NCI-H128 (cell line): ENCODE results near the gene PLD4.
"Not testable (repeated sequence)": the region's sequence is repeated elsewhere in the genome, so short reads cannot be mapped to it uniquely, and the experiment has no call there.

Source experiments
- DNase-seq: peaks from one replicate; lab custom pipeline; 2025; ENCODE audit not compliant: unreplicated experiment; lab: John Stamatoyannopoulos, UW

Gene PLD4

GRCh38 chr14:104939666-104940410, 15.2 kb downstream of the PLD4 start:
- no peak for DNase-seq

DNA sequence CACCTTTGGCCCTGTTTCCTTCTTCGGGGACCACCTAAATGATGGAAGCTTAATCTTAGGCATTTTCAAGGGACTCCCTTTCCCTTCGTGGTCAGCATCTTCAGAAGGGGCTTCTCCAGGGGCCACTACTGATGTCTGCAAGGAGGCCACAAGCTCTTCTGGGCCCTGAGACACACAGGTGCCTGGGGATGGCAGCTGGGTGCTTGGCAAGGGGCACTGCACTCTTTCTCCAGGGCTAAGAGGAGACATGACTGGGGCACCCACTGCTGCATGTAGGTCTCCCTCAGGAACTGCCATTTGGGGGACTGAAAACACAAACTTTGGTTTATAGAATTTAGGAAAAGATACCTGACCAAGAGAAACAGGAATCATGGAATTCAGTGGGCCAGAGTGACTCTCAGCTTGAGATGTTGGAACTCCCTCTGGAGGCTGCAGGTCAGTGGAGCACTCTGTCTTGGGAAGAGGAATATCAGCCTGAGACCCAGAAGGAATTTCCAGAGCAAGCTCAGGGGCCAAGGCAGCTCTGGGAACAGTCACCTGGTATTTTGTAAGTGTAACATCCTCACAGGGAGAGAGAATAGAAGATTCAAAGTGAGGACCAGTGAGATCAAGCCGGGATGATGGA, 16.0 kb downstream of the PLD4 start:
- no peak for DNase-seq

GRCh38 chr14:104941508-104942365, 17.1 kb downstream of the PLD4 start:
- no peak for DNase-seq

GRCh38 chr14:104942586-104942985, 17.9 kb downstream of the PLD4 start:
- no peak for DNase-seq

DNA sequence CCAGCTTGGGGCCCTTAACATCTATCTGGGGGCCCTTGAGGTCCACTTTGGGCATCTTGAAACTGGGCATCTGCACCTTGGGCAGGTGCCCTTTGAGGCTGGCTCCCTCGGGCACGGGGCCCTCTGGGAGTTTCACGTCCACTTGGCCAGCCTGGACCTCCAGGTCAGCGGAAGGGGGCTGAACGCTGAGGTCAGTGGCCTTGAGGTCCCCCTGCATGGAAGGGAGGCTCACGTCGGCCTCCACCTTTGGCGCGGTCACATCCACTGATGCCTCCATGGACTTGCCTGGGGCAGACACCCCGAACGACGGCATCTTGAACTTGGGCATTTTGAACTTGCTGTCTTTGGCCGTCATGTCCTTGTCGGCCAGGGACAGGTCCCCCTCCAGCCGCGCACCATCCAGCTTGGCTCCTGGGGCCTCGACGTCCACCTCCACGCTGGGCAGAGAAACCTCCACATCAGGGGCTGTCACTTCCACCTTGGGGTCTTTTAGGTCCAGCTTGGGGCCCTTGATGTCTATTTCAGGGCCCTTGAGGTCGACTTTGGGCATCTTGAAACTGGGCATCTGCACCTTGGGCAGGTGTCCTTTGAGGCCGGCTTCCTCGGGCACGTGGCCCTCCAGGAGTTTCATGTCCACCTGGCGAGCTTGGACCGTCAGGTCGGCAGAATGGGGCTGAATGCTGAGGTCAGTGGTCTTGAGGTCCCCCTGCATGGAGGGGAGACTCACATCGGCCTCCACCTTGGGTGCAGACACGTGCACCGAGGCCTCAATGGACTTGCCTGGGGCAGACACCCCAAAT, 18.7 kb downstream of the PLD4 start:
- DNase-seq: not testable (repeated sequence)

GRCh38 chr14:104944016-104944308, 19.3 kb downstream of the PLD4 start:
- DNase-seq: not testable (repeated sequence)

- not testable (repeated sequence) for DNase-seq
These were observed 19.9 kb downstream of the PLD4 start for GRCh38 chr14:104944436-104945205.

DNA sequence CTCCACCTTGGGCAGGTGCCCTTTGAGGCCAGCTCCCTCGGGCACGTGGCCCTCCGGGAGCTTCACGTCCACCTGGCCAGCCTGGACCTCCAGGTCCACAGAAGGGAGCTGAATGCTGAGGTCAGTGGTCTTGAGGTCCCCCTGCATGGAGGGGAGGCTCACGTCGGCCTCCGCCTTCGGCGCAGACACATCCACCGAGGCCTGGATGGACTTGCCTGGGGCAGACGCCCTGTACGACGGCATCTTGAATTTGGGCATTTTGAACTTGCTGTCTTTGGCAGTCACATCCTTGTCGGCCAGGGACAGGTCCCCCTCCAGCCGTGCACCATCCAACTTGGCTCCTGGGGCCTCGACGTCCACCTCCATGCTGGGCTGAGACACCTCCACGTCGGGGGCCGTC, 20.6 kb downstream of the PLD4 start:
- DNase-seq: not testable (repeated sequence)

DNA sequence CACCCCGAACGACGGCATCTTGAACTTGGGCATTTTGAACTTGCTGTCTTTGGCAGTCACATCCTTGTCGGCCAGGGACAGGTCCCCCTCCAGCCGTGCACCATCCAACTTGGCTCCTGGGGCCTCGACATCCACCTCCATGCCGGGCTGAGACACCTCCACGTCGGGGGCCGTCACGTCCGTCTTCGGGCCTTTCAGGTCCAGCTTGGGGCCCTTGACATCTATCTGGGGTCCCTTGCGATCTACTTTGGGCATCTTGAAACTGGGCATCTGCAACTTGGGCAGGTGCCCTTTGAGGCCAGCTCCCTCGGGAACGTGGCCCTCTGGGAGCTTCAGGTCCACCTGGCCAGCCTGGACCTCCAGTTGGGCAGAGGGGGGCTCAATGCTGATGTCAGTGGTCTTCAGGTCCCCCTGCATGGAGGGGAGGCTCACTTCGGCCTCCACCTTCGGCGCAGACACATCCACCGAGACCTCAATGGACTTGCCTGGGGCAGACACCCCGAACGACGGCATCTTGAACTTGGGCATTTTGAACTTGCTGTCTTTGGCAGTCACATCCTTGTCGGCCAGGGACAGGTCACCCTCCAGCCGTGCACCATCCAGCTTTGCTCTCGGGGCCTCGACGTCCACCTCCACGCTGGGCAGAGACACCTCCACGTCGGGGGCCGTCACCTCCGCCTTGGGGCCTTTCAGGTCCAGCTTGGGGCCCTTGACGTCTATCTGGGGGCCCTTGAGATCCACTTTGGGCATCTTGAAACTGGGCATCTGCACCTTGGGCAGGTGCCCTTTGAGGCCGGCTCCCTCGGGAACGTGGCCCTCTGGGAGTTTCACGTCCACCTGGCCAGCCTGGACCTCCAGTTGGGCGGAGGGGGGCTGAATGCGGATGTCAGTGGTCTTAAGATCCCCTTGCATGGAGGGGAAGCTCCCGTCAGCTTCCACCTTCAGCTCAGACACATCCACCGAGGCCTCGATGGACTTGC, 21.6 kb downstream of the PLD4 start:
- not testable (repeated sequence) for DNase-seq

DNA sequence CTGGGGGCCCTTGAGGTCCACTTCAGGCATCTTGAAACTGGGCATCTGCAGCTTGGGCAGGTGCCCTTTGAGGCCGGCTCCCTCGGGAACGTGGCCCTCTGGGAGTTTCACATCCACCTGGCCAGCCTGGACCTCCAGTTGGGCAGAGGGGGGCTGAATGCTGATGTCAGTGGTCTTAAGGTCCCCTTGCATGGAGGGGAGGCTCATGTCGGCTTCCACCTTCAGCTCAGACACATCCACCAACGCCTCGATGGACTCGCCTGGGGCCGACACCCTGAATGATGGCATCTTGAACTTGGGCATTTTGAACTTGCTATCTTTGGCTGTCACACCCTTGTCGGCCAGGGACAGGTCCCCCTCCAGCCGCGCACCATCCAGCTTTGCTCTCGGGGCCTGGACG, 22.5 kb downstream of the PLD4 start:
- DNase-seq: not testable (repeated sequence)

DNA sequence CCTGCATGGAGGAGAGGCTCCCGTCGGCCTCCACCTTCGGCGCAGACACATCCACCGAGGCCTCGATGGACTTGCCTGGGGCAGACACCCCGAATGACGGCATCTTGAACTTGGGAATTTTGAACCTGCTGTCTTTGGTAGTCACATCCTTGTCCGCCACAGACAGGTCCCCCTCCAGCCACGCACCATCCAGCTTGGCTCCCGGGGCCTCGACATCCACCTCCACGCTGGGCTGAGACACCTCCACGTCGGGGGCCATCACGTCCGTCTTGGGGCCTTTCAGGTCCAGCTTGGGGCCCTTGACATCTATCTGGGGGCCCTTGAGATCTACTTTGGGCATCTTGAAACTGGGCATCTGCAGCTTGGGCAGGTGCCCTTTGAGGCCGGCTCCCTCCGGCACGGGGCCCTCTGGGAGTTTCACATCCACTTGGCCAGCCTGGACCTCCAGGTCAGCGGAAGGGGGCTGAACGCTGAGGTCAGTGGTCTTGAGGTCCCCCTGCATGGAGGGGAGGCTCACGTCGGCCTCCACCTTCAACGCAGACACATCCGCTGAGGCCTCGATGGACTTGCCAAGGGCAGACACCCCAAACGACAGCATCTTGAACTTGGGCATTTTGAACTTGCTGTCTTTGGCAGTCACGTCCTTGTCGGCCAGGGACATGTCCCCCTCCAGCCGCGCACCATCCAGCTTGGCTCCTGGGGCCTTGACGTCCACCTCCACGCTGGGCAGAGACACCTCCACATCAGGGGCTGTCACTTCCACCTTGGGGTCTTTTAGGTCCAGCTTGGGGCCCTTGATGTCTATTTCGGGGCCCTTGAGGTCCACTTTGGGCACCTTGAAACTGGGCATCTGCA, 23.4 kb downstream of the PLD4 start:
- DNase-seq: not testable (repeated sequence)

DNA sequence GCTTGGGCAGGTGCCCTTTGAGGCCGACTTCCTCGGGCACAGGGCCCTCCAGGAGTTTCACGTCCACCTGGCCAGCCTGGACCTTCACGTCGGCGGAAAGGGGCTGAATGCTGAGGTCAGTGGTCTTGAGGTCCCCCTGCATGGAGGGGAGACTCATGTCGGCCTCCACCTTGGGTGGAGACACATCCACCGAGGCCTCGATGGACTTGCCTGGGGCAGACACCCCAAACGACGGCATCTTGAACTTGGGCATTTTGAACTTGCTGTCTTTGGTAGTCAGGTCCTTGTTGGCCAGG, 24.0 kb downstream of the PLD4 start:
- no peak for DNase-seq

DNA sequence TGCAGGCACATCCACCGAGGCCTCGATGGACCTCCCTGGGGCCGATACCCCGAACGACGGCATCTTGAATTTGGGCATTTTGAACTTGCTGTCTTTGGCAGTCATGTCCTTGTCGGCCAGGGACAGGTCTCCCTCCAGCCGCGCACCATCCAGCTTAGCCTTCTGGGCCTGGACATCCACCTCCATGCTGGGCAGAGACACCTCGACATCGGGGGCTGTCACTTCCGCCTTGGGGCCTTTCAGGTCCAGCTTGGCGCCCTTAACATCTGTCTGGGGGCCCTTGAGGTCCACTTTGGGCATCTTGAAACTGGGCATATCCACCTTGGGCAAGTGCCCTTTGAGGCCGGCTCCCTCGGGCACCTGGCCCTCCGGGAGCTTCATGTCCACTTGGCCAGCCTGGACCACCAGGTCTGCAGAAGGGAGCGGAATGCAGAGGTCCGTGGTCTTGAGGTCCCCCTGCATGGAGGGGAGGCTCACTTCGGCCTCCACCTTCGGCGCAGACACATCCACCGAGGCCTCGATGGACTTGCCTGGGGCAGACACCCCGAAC, 24.8 kb downstream of the PLD4 start:
- not testable (repeated sequence) for DNase-seq

DNA sequence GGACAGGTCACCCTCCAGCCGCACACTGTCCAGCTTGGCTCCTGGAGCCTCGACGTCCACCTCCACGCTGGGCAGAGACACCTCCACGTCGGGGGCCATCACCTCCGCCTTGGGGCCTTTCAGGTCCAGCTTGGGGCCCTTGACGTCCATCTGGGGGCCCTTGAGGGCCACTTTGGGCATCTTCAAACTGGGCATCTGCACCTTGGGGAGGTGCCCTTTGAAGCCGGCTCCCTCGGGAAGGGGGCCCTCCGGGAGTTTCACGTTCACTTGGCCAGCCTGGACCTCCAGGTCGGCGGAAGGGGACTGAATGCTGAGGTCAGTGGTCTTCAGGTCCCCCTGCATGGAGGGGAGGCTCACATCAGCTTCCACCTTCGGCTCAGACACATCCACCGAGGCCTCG, 25.3 kb downstream of the PLD4 start:
- DNase-seq: no peak

DNA sequence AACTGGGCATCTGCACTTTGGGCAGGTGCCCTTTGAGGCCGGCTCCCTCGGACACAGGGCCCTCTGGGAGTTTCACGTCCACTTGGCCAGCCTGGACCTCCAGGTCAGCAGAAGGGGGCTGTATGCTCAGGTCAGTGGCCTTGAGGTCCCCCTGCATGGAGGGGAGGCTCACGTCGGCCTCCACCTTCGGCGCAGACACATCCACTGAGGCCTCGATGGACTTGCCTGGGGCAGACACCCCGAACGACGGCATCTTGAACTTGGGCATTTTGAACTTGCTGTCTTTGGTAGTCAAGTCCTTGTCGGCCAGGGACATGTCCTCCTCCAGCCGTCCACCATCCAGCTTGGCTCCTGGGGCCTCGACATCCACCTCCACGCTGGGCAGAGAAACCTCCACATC, 26.0 kb downstream of the PLD4 start:
- DNase-seq: not testable (repeated sequence)

DNA sequence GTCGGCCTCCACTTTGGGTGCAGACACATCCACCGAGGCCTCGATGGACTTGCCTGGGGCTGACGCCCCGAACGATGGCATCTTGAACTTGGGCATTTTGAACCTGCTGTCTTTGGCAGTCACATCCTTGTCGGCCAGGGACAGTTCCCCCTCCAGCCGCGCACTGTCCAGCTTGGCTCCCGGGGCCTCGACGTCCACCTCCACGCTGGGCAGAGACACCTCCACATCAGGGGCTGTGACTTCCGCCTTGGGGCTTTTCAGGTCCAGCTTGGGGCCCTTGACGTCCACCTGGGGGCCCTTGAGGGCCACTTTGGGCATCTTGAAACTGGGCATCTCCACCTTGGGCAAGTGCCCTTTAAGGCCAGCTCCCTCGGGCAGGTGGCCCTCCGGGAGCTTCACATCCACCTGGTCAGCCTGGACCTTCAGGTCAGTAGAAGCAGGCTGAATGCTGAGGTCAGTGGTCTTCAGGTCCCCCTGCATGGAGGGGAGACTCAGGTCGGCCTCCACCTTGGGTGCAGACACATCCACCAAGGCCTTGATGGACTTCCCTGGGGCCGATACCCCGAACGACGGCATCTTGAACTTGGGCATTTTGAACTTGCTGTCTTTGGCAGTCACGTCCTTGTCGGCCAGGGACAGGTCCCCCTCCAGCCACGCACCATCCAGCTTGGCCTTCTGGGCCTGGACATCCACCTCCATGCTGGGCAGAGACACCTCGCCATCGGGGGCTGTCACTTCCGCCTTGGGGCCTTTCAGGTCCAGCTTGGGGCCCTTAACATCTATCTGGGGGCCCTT, 27.4 kb downstream of the PLD4 start:
- DNase-seq: not testable (repeated sequence)

GRCh38 chr14:104953097-104953496, 28.4 kb downstream of the PLD4 start:
- DNase-seq: no peak
